ENCODE data around the gene EIF4E2. TPM values are rescaled to one million over a fixed set of nuclear protein-coding genes. Genes with fewer than 3 reads are reported as not detected.
A peak's percentile ranks its signal among the peaks of the same experiment; 100 is the strongest.

The EIF4E2 gene
- total RNA-seq, 1 experiment from 2014 or later, result 69.6 TPM

DNA sequence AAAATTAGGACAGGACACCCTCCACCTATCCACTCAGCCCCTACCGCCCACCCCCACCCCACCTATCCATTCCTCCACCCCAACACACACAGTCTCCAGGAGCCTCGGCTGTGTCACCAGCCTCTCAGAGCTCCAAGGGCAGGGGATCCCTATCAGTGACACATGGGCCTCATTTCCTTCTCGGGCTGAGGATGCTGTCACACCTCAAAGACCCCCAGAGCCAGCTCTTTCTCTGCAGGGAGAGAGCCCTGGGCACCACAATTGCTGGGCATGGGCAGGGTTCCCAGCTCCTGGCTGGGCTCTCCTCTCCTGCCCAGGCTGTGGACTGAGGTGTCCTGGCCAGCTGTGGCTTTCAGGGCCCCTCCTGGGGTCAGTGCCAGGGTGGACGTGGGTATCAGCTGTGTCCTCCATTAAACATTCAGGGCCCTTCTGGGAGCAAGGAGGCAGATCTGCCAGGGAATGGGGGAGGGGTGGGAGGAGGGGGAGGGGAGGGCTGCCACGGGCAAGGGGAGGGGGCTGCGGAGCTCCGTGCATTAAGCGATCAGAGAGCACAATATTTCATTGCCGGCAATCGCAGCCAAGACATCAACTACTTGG, 48.6 kb upstream of the EIF4E2 start:
- Histone ChIP-seq H2AFZ (no peak overlapping the region), H3K4me3 (no peak overlapping the region), H3K27ac (no peak overlapping the region), H3K4me1 (replicated peaks; ENCODE audit: insufficient read depth) (no peaks in the 10 kb centered on the region), H3K9me3 (ENCODE audit: insufficient read depth, low read depth) (no peaks in the 10 kb centered on the region), H3K36me3 (ENCODE audit: low read depth) (no peaks in the 10 kb centered on the region), H3K79me2 (ENCODE audit: low read depth) (no peaks in the 10 kb centered on the region), H3K9me2 (ENCODE audit: insufficient read depth) (no peaks in the 10 kb centered on the region), H3K4me2 (no peak overlapping the region), H4K20me1 (ENCODE audit: insufficient read depth) (no peaks in the 10 kb centered on the region), H3K27me3 (ENCODE audit: insufficient read depth, low read depth) (peaks cover 53% of the 10 kb centered on the region), H3F3A (ENCODE audit: insufficient read depth, low read depth) (no peaks in the 10 kb centered on the region)
- TF ChIP-seq, protein P1, sequence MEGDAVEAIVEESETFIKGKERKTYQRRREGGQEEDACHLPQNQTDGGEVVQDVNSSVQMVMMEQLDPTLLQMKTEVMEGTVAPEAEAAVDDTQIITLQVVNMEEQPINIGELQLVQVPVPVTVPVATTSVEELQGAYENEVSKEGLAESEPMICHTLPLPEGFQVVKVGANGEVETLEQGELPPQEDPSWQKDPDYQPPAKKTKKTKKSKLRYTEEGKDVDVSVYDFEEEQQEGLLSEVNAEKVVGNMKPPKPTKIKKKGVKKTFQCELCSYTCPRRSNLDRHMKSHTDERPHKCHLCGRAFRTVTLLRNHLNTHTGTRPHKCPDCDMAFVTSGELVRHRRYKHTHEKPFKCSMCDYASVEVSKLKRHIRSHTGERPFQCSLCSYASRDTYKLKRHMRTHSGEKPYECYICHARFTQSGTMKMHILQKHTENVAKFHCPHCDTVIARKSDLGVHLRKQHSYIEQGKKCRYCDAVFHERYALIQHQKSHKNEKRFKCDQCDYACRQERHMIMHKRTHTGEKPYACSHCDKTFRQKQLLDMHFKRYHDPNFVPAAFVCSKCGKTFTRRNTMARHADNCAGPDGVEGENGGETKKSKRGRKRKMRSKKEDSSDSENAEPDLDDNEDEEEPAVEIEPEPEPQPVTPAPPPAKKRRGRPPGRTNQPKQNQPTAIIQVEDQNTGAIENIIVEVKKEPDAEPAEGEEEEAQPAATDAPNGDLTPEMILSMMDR (conservative IDR thresholded peaks at IDR 0.05), result no peak
- TF ChIP-seq EZH2 (IDR thresholded peaks at IDR 0.05; ENCODE audit: low read depth), result no peak
- no peak for DNase-seq
- CTCF ChIA-PET, result interaction anchor here (0.6 to 0.8 kb wide), 2 partner anchors 29 to 56 kb away, joined by 3 to 7 read pairs; no protein-coding TSS in a partner anchor
- POLR2A ChIA-PET (ENCODE audit: unreplicated experiment), result interaction anchor here (0.6 kb wide), 1 partner anchor 23 kb away, joined by 6 read pairs; no protein-coding TSS in a partner anchor
- no TSS peak for BruUV-seq (replicated peaks)
- intact Hi-C loops (cut with micrococcal nuclease; ENCODE audit: unreplicated experiment), result no loop called here

DNA sequence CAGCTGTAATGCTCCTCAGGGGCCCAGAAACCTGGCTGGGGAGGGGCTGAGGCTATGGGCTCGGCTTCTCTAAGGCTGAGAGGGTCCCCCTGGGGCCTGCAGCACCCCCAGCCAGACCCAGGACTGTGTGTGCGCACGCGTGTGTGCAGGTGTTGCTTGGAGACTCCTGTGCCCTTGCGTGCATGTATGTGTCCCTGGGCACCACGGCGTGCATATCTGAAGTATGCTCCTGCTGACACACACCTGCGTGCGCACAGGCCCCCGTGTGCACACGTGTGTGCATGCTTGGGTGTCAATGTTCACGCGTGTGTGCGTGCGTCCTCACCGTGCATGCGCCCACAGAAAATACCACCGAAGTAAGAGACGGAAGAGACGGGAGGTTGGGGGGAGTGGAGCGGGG, 48.0 kb upstream of the EIF4E2 start:
- Histone ChIP-seq H3K36me3 (ENCODE audit: low read depth) (no peaks in the 10 kb centered on the region), H3K27me3 (ENCODE audit: insufficient read depth, low read depth) (peaks cover 58% of the 10 kb centered on the region), H3K27ac (no peak overlapping the region), H3F3A (ENCODE audit: insufficient read depth, low read depth) (no peaks in the 10 kb centered on the region), H3K4me2 (no peak overlapping the region), H4K20me1 (ENCODE audit: insufficient read depth) (no peaks in the 10 kb centered on the region), H3K4me3 (no peak overlapping the region), H3K79me2 (ENCODE audit: low read depth) (no peaks in the 10 kb centered on the region), H3K9me3 (ENCODE audit: insufficient read depth, low read depth) (no peaks in the 10 kb centered on the region), H3K4me1 (replicated peaks; ENCODE audit: insufficient read depth) (no peaks in the 10 kb centered on the region), H3K9me2 (ENCODE audit: insufficient read depth) (no peaks in the 10 kb centered on the region), H2AFZ (no peak overlapping the region)
- intact Hi-C loops (cut with micrococcal nuclease; ENCODE audit: unreplicated experiment), result no loop called here
- ChIA-PET CTCF (no interaction called here), POLR2A (ENCODE audit: unreplicated experiment) (no interaction called here)
- DNase-seq, result no peak
- no TSS peak for BruUV-seq (replicated peaks)
- no peak for TF ChIP-seq EZH2 (IDR thresholded peaks at IDR 0.05; ENCODE audit: low read depth)

DNA sequence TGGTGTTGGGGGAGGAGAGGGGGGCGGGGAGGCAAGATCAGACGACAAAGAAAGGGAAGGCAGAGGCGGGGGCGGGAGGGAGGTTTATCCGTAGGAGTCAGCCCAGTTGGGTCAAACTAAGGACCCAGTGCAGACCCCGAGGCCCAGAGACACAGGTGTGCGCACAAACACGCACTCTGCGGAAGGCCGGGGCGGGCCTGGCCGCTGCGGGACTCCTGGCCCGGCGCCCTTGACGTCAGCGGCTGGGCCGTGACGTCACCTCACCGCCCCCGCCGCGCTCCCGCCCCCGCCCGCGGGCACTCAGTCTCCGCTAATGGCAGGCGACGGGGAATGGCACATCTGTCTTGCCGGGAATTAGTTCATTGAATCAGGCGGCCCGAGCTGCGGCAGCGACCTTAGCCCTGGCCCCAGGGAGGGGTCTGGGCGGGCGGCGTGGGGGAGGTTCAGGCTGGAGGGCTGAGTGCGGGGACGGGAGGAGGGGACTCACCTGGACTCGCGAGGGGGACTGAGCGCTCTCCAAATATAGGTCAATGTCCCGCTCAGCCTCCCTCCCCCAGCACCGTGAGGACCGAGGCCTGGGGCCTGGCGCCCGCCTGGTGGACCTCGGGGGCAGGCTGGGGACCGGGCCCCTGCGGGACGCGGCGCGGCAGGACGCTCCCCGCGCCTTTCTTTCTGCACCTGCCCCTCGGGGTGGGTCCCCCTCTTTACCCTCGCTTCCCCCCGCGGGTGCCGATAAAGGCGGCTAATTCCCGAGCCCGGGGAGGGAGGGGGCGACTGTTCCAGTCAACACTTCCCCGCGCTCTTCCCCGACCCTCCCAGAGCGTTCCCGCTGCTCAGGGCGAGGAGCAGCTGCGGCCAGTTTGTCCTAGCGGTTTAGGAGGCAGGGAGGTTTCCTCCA, 47.3 kb upstream of the EIF4E2 start:
- ChIA-PET POLR2A (ENCODE audit: unreplicated experiment) (no interaction called here), CTCF (no interaction called here)
- H2AFZ ChIP-seq, result no peak overlapping the region
- no TSS peak for BruUV-seq (replicated peaks)
- no peak overlapping the region for H3K4me2 ChIP-seq
- no peak overlapping the region for H3K27ac ChIP-seq
- H3K4me1 ChIP-seq (replicated peaks; ENCODE audit: insufficient read depth), result no peaks in the 10 kb centered on the region
- no peak overlapping the region for H3K4me3 ChIP-seq
- H3K9me2 ChIP-seq (ENCODE audit: insufficient read depth), result no peaks in the 10 kb centered on the region
- TF ChIP-seq, protein P1 (conservative IDR thresholded peaks at IDR 0.05), result no peak
- TF ChIP-seq EZH2 (IDR thresholded peaks at IDR 0.05; ENCODE audit: low read depth), result no peak
- H3F3A ChIP-seq (ENCODE audit: insufficient read depth, low read depth), result no peaks in the 10 kb centered on the region
- no peaks in the 10 kb centered on the region for H4K20me1 ChIP-seq (ENCODE audit: insufficient read depth)
- intact Hi-C loops (cut with micrococcal nuclease; ENCODE audit: unreplicated experiment), result no loop called here
- H3K79me2 ChIP-seq (ENCODE audit: low read depth), result no peaks in the 10 kb centered on the region
- peak in 1 of 2 experiments; percentile 39 for DNase-seq
- no peaks in the 10 kb centered on the region for H3K36me3 ChIP-seq (ENCODE audit: low read depth)
- no peaks in the 10 kb centered on the region for H3K9me3 ChIP-seq (ENCODE audit: insufficient read depth, low read depth)
- peaks cover 59% of the 10 kb centered on the region for H3K27me3 ChIP-seq (ENCODE audit: insufficient read depth, low read depth)

All from PC-9 (cell line).